ENCODE measurements around the gene RAPGEF4. TPM values are rescaled to one million over a fixed set of nuclear protein-coding genes. Genes with fewer than 3 reads are reported as not detected.

RAPGEF4 gene
- total and polyA plus RNA-seq, 2 of the 8 experiments (the other 6 are each of a cell fraction or from before 2014, with no cell fraction given) = 1.2 to 2.6 TPM

DNA sequence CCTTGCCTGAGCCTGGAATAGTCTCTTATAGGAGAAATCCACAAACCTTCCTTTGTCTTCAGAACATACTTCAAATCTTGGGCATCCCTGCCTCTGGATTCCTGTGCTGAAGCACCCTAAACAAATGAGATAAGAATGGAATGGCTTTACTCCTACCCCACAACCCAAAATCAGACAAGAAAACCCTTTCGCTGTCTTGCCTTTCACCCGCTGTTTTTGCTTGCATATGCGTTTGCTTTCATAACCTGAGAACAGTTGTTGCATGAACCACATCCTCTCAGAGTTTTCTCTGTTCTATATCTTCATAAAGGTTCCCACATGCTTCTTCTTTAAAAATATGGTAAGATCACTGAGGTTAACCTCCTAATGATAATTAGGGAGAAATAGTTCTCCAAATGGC lies 207.9 kb downstream of the RAPGEF4 start:
- H3K9ac ChIP-seq (replicated peaks in 1 of 4; ENCODE audit: extremely low read depth in 1 of 4, low read depth in 3 of 4, low read length in 3 of 4) = no peak overlapping the region
- POLR2A ChIA-PET (ENCODE audit: partially characterized antibody) = no interaction called here
- H4K91ac ChIP-seq (replicated peaks; ENCODE audit: insufficient read length, low read length) = no peak overlapping the region
- WGBS, 2 experiments (ENCODE audit: extremely low coverage in 1 of 2, insufficient coverage in 1 of 2, insufficient read length in 1 of 2, insufficient replicate concordance in 2 of 2, low coverage in 1 of 2, low lambda C conversion rate in 2 of 2, missing lambda C conversion rate in 1 of 2) = 88% methylated on average over 3 of the region's 3 CpGs; no CpG with 5 or more reads in 1 of the 2 experiments
- no peaks in the 10 kb centered on the region for H3K79me1 ChIP-seq (ENCODE audit: low read depth, low read length)
- DNase-seq (ENCODE audit: low read depth in 1 of 2, low spot score in 2 of 2) = no peak
- H3K23ac ChIP-seq (ENCODE audit: insufficient read length) = no peak overlapping the region
- H3K27me3 ChIP-seq (replicated peaks in 1 of 4; ENCODE audit: control insufficient read depth in 3 of 4, extremely low read depth in 1 of 4, insufficient read depth in 3 of 4, low read length in 3 of 4) = no peaks in the 10 kb centered on the region
- no peak overlapping the region for H4K8ac ChIP-seq (ENCODE audit: extremely low read depth, insufficient read depth, low read length)
- H3K14ac ChIP-seq (ENCODE audit: insufficient read length) = no peak overlapping the region
- no peak overlapping the region for H3K4ac ChIP-seq (replicated peaks; ENCODE audit: insufficient read length, low read depth, low read length)
- no peaks in the 10 kb centered on the region for H4K20me1 ChIP-seq (replicated peaks in 1 of 2; ENCODE audit: control insufficient read depth in 1 of 2, insufficient read depth in 2 of 2, low read length in 2 of 2)
- H2AFZ ChIP-seq (ENCODE audit: low read length) = no peak overlapping the region
- H2BK12ac ChIP-seq (ENCODE audit: low read depth, low read length) = no peak overlapping the region
- H3K56ac ChIP-seq (replicated peaks; ENCODE audit: insufficient read length, low read depth, low read length) = no peak overlapping the region
- CTCF ChIA-PET (ENCODE audit: partially characterized antibody) = interaction anchor here (4.0 kb wide), 1 partner anchor 12 kb away, joined by 16 read pairs; no protein-coding TSS in a partner anchor
- H3K27ac ChIP-seq (ENCODE audit: low read depth, low read length) = no peak overlapping the region
- no peaks in the 10 kb centered on the region for H3K79me2 ChIP-seq (ENCODE audit: control insufficient read depth in 1 of 2, insufficient read depth in 2 of 2, low read length in 2 of 2)
- H2BK5ac ChIP-seq (ENCODE audit: low read depth, low read length) = no peak overlapping the region
- no peak overlapping the region for H2BK120ac ChIP-seq (replicated peaks; ENCODE audit: low read depth, low read length)
- FAIRE-seq = no peak
- H2BK15ac ChIP-seq (ENCODE audit: low read length) = no peak overlapping the region
- no peak overlapping the region for H3K18ac ChIP-seq (ENCODE audit: extremely low read depth, low read length)
- H4K5ac ChIP-seq (ENCODE audit: insufficient read length, low read depth, low read length) = no peak overlapping the region
- H3K4me2 ChIP-seq (ENCODE audit: insufficient read depth in 1 of 2, low read depth in 2 of 2, low read length in 2 of 2) = no peak overlapping the region
- H3K4me1 ChIP-seq (replicated peaks in 1 of 4; ENCODE audit: control insufficient read depth in 3 of 4, insufficient read depth in 4 of 4, low read length in 3 of 4) = peaks cover 0 to 8% (median 2%) of the 10 kb centered on the region in 4 experiments; a peak in 2 of 7 replicates
- H3K9me3 ChIP-seq (ENCODE audit: insufficient read depth in 2 of 2, low read depth in 1 of 2, low read length in 1 of 2) = no peaks in the 10 kb centered on the region
- H3K4me3 ChIP-seq (ENCODE audit: extremely low read depth in 1 of 4, insufficient read depth in 2 of 4, low read depth in 3 of 4, low read length in 4 of 4) = no peak overlapping the region
- TF ChIP-seq GTF2F1 (IDR thresholded peaks at IDR 0.05; ENCODE audit: borderline replicate concordance, low read depth, low read length) (no peak), CTBP2 (IDR thresholded peaks at IDR 0.05; ENCODE audit: borderline replicate concordance, insufficient read depth, insufficient read length, low read length) (no peak), BRCA1 (IDR thresholded peaks at IDR 0.05; ENCODE audit: low read depth, low read length) (no peak)
- TF ChIP-seq, protein P1, sequence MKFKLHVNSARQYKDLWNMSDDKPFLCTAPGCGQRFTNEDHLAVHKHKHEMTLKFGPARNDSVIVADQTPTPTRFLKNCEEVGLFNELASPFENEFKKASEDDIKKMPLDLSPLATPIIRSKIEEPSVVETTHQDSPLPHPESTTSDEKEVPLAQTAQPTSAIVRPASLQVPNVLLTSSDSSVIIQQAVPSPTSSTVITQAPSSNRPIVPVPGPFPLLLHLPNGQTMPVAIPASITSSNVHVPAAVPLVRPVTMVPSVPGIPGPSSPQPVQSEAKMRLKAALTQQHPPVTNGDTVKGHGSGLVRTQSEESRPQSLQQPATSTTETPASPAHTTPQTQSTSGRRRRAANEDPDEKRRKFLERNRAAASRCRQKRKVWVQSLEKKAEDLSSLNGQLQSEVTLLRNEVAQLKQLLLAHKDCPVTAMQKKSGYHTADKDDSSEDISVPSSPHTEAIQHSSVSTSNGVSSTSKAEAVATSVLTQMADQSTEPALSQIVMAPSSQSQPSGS (IDR thresholded peaks at IDR 0.05; ENCODE audit: low read length) = no peak
- H3K36me3 ChIP-seq (ENCODE audit: control insufficient read depth in 2 of 4, insufficient read depth in 4 of 4, low read length in 3 of 4) = no peaks in the 10 kb centered on the region
- H2BK20ac ChIP-seq (ENCODE audit: low read length) = no peak overlapping the region
- no peak overlapping the region for H2AK5ac ChIP-seq (ENCODE audit: low read depth, low read length)
- H3K23me2 ChIP-seq (ENCODE audit: low read depth, low read length) = no peaks in the 10 kb centered on the region

Data from H1 (cell line).